PC-9 (cell line): Measurements from ENCODE around the gene TDRD1. TPM values are rescaled to one million over a fixed set of nuclear protein-coding genes. Genes with fewer than 3 reads are reported as not detected.

ENCODE experiments used
- BruUV-seq: library from RNA; stranded (reverse); fragments of 400-500 nt; replicated peaks from 2 replicates; lab custom pipeline; 2021; lab: Mats Ljungman, UMichigan
- CTCF ChIA-PET: fragments of 300-600 bp; sonication (Branson Sonifier 250); formaldehyde crosslinking; loops from one replicate; lab custom pipeline; 2022; ENCODE audit warnings: antibody characterized with exemption; lab: Charles Lee
- POLR2A ChIA-PET: fragments of 300-600 bp; sonication (Branson Sonifier 250); formaldehyde crosslinking; loops from one replicate; lab custom pipeline; 2022; ENCODE audit warnings: antibody characterized with exemption; ENCODE audit not compliant: unreplicated experiment; lab: Charles Lee
- DNase-seq, 2 experiments: peaks; one replicate each; pipeline versions ENCODE4 v3.0.0 to v3.0.0-alpha.2; 2015 to 2022; ENCODE audit warnings: mixed read lengths in 1 of 2
- H2AFZ ChIP-seq: fragments of 200-600 bp; sonication (generic); 2 replicates; pipeline ENCODE4 v1.8.1; 2017; ENCODE audit warnings: antibody characterized with exemption
- H3F3A ChIP-seq: fragments of 200-600 bp; sonication (generic); 2 replicates; pipeline ENCODE4 v1.8.1; 2017; ENCODE audit warnings: antibody characterized with exemption, mild to moderate bottlenecking, low read depth; ENCODE audit not compliant: insufficient read depth
- H3K27ac ChIP-seq: fragments of 200-600 bp; sonication (generic); 2 replicates; pipeline ENCODE4 v1.6.1; 2016; ENCODE audit warnings: mixed run types
- H3K27me3 ChIP-seq: fragments of 200-600 bp; sonication (generic); 2 replicates; pipeline ENCODE4 v1.6.1; 2016; ENCODE audit warnings: low read depth, mixed run types; ENCODE audit not compliant: insufficient read depth
- H3K36me3 ChIP-seq: fragments of 200-600 bp; sonication (generic); 2 replicates; pipeline ENCODE4 v1.6.1; 2016; ENCODE audit warnings: low read depth, mixed run types
- H3K4me1 ChIP-seq: fragments of 200-600 bp; sonication (generic); replicated peaks from 2 replicates; pipeline ENCODE4 v1.6.1; 2016; ENCODE audit warnings: mixed run types; ENCODE audit not compliant: insufficient read depth
- H3K4me2 ChIP-seq: fragments of 200-600 bp; sonication (generic); 2 replicates; pipeline ENCODE4 v1.6.1; 2017; ENCODE audit warnings: mixed run types
- H3K4me3 ChIP-seq: fragments of 200-600 bp; sonication (generic); 2 replicates; pipeline ENCODE4 v1.6.1; 2016; ENCODE audit warnings: mixed run types
- H3K79me2 ChIP-seq: fragments of 200-600 bp; sonication (generic); 2 replicates; pipeline ENCODE4 v1.6.1; 2017; ENCODE audit warnings: low read depth, mixed run types
- H3K9me2 ChIP-seq: fragments of 200-600 bp; sonication (generic); 2 replicates; pipeline ENCODE4 v1.8.1; 2017; ENCODE audit warnings: mild to moderate bottlenecking; ENCODE audit not compliant: insufficient read depth
- H3K9me3 ChIP-seq: fragments of 200-600 bp; sonication (generic); 2 replicates; pipeline ENCODE4 v1.8.1; 2016; ENCODE audit warnings: low read depth; ENCODE audit not compliant: insufficient read depth
- H4K20me1 ChIP-seq: fragments of 200-600 bp; sonication (generic); 2 replicates; pipeline ENCODE4 v1.8.1; 2017; ENCODE audit not compliant: insufficient read depth
- CTCF ChIP-seq: fragments of 200-600 bp; sonication (generic); conservative IDR thresholded peaks from 2 replicates; pipeline ENCODE4 v1.6.1; 2017; ENCODE audit warnings: mixed run types, antibody characterized with exemption, mild to moderate bottlenecking, moderate library complexity
- EZH2 ChIP-seq: fragments of 200-600 bp; sonication (generic); IDR thresholded peaks from 2 replicates; pipeline ENCODE4 v1.8.0; 2017; ENCODE audit warnings: antibody characterized with exemption, low read depth
- intact Hi-C: fragments of 100-400 bp; cut with micrococcal nuclease; formaldehyde crosslinking; loops from one replicate; pipeline ENCODE4 v1.10.0; 2022; ENCODE audit not compliant: unreplicated experiment
- total RNA-seq: library from RNA; stranded (reverse); gene quantifications from 2 replicates; pipeline ENCODE4 v1.2.3, GENCODE V29; 2021

TDRD1 gene
- total RNA-seq, 1 experiment from 2014 or later: not detected

DNA sequence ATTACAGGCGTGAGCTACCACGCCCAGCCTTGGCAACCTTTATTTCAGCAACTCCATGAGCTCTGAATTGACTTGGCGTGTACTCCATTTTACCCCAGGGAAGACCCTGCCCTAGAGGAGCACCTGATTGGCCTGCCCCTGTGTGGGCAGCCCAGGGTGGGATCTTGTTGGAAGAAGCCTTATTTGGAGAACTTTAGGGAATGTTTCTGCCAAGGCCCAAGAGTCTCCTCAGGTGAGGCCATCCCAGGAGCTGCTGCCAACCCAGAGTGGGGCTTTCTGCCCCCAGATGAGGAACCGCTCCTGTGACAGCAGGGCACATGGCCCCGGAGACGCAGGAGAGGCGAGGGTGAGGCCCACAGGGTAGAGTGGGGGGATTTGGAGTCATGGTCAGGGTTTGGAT, 101.9 kb downstream of the TDRD1 start:
- no peaks in the 10 kb centered on the region for H3K27me3 ChIP-seq
- H3K9me2 ChIP-seq: no peaks in the 10 kb centered on the region
- H3K4me1 ChIP-seq: peaks cover 10% of the 10 kb centered on the region
- no peak overlapping the region for H3K4me2 ChIP-seq
- no TSS peak for BruUV-seq
- DNase-seq: no peak
- TF ChIP-seq CTCF: no peak
- no peak for TF ChIP-seq EZH2
- H3K36me3 ChIP-seq: no peaks in the 10 kb centered on the region
- H3K9me3 ChIP-seq: no peaks in the 10 kb centered on the region
- CTCF ChIA-PET: no interaction called here
- H4K20me1 ChIP-seq: no peaks in the 10 kb centered on the region
- no peaks in the 10 kb centered on the region for H3K79me2 ChIP-seq
- H3K27ac ChIP-seq: no peak overlapping the region
- H3F3A ChIP-seq: peaks cover 5% of the 10 kb centered on the region; the same call in 1 of the 2 replicates
- POLR2A ChIA-PET: no interaction called here
- intact Hi-C loops: no loop called here
- no peak overlapping the region for H2AFZ ChIP-seq
- no peak overlapping the region for H3K4me3 ChIP-seq

- BruUV-seq: no TSS peak
- intact Hi-C loops: no loop called here
- H3K9me3 ChIP-seq: no peaks in the 10 kb centered on the region
- no peaks in the 10 kb centered on the region for H3K9me2 ChIP-seq
- no peak overlapping the region for H2AFZ ChIP-seq
- no peak for TF ChIP-seq EZH2
- no peak for TF ChIP-seq CTCF
- no peak overlapping the region for H3K27ac ChIP-seq
- H3F3A ChIP-seq: peaks cover 5% of the 10 kb centered on the region; the same call in 1 of the 2 replicates
- CTCF ChIA-PET: interaction anchor here (0.7 kb wide), 1 partner anchor 152 kb away, joined by 3 read pairs; no protein-coding TSS in a partner anchor
- H3K4me2 ChIP-seq: no peak overlapping the region
- no peak overlapping the region for H3K4me3 ChIP-seq
- DNase-seq: no peak
- no peaks in the 10 kb centered on the region for H3K27me3 ChIP-seq
- H3K36me3 ChIP-seq: no peaks in the 10 kb centered on the region
- POLR2A ChIA-PET: no interaction called here
- H3K4me1 ChIP-seq: peaks cover 10% of the 10 kb centered on the region
- no peaks in the 10 kb centered on the region for H4K20me1 ChIP-seq
- no peaks in the 10 kb centered on the region for H3K79me2 ChIP-seq
Measured at GRCh38 chr10:114281461-114281860, 102.3 kb downstream of the TDRD1 start.

Other genes starting within 250 kb of the TDRD1 start
- gene ADRB1, start 135.5 kb upstream of the TDRD1 start, total RNA-seq: 0.45 and 0.48 TPM in 2 replicates
- gene CCDC186, start 5.2 kb upstream of the TDRD1 start, total RNA-seq: 14.3 and 15.6 TPM in 2 replicates
- 0.48 and 1.2 TPM in 2 replicates for gene VWA2, start 59.9 kb downstream of the TDRD1 start, total RNA-seq
- gene AFAP1L2, start 225.1 kb downstream of the TDRD1 start, total RNA-seq: 35.4 and 39.9 TPM in 2 replicates